HL-60 (cell line): ENCODE measurements around the gene NECTIN3.

Experiments used
- TF ChIP-seq, protein P1 (sequence below): IDR thresholded peaks from 2 replicates; pipeline ENCODE4 v1.6.1; 2012; ENCODE audit warnings: low read depth; ENCODE audit not compliant: insufficient replicate concordance
- TF ChIP-seq, protein P2 (sequence below): IDR thresholded peaks from one replicate; pipeline ENCODE4 v1.5.1; 2011; ENCODE audit warnings: low read length, control low read depth, inconsistent platforms; ENCODE audit not compliant: insufficient read depth

- TF ChIP-seq, protein P1, sequence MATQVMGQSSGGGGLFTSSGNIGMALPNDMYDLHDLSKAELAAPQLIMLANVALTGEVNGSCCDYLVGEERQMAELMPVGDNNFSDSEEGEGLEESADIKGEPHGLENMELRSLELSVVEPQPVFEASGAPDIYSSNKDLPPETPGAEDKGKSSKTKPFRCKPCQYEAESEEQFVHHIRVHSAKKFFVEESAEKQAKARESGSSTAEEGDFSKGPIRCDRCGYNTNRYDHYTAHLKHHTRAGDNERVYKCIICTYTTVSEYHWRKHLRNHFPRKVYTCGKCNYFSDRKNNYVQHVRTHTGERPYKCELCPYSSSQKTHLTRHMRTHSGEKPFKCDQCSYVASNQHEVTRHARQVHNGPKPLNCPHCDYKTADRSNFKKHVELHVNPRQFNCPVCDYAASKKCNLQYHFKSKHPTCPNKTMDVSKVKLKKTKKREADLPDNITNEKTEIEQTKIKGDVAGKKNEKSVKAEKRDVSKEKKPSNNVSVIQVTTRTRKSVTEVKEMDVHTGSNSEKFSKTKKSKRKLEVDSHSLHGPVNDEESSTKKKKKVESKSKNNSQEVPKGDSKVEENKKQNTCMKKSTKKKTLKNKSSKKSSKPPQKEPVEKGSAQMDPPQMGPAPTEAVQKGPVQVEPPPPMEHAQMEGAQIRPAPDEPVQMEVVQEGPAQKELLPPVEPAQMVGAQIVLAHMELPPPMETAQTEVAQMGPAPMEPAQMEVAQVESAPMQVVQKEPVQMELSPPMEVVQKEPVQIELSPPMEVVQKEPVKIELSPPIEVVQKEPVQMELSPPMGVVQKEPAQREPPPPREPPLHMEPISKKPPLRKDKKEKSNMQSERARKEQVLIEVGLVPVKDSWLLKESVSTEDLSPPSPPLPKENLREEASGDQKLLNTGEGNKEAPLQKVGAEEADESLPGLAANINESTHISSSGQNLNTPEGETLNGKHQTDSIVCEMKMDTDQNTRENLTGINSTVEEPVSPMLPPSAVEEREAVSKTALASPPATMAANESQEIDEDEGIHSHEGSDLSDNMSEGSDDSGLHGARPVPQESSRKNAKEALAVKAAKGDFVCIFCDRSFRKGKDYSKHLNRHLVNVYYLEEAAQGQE = no peak
- TF ChIP-seq, protein P2, sequence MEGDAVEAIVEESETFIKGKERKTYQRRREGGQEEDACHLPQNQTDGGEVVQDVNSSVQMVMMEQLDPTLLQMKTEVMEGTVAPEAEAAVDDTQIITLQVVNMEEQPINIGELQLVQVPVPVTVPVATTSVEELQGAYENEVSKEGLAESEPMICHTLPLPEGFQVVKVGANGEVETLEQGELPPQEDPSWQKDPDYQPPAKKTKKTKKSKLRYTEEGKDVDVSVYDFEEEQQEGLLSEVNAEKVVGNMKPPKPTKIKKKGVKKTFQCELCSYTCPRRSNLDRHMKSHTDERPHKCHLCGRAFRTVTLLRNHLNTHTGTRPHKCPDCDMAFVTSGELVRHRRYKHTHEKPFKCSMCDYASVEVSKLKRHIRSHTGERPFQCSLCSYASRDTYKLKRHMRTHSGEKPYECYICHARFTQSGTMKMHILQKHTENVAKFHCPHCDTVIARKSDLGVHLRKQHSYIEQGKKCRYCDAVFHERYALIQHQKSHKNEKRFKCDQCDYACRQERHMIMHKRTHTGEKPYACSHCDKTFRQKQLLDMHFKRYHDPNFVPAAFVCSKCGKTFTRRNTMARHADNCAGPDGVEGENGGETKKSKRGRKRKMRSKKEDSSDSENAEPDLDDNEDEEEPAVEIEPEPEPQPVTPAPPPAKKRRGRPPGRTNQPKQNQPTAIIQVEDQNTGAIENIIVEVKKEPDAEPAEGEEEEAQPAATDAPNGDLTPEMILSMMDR = no peak
Measured at GRCh38 chr3:111229301-111229700, 157.7 kb downstream of the NECTIN3 start.
